GM12875 (cell line): ENCODE results near the gene CEP97.
A peak's percentile ranks its signal among the peaks of the same experiment; 100 is the strongest.

Experiments
- H3K4me3 ChIP-seq: one replicate; pipeline ENCODE4 v1.5.1; 2011; ENCODE audit warnings: low read depth, low read length, control low read depth
- CTCF ChIP-seq: IDR thresholded peaks from 2 replicates; pipeline ENCODE4 v1.5.1; 2011; ENCODE audit warnings: low read depth, mild to moderate bottlenecking, control low read depth, inconsistent platforms, low read length, moderate library complexity, borderline replicate concordance; ENCODE audit not compliant: insufficient read depth

Gene CEP97

DNA sequence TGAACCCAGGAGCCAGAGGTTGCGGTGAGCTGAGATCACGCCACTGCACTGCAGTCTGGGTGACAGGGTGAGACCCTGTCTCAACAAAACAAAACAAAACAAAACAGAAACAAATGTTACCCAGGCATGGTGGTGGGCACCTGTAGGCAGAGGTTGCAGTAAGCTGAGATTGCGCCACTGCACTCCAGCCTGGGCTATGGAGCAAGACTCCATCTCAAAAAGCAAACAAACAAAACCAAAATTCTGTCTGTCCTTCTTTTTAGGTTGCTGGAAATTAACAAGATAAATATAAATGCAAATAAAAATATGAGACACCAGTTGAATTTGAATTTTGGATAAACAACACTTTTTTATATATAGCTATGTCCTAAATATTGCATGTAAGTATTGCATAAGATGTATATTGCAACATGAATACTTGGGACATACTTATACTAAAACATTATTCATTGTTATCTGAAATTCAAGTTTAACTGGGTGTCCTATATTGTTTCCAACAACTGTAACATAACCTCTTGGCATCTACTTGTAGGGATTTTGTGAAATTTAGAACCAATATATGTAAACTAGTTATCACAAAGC, 4.7 kb upstream of the CEP97 start:
- no peak for TF ChIP-seq CTCF
- H3K4me3 ChIP-seq: no peak overlapping the region

GRCh38 chr3:101720851-101721840, 3.3 kb upstream of the CEP97 start:
- H3K4me3 ChIP-seq: no peak overlapping the region
- TF ChIP-seq CTCF: no peak

GRCh38 chr3:101722394-101723173, 1.8 kb upstream of the CEP97 start:
- no peak for TF ChIP-seq CTCF
- no peak overlapping the region for H3K4me3 ChIP-seq

GRCh38 chr3:101725194-101725889, 928 bp downstream of the CEP97 start:
- peak overlapping the region; percentile 83 for H3K4me3 ChIP-seq
- TF ChIP-seq CTCF: no peak

DNA sequence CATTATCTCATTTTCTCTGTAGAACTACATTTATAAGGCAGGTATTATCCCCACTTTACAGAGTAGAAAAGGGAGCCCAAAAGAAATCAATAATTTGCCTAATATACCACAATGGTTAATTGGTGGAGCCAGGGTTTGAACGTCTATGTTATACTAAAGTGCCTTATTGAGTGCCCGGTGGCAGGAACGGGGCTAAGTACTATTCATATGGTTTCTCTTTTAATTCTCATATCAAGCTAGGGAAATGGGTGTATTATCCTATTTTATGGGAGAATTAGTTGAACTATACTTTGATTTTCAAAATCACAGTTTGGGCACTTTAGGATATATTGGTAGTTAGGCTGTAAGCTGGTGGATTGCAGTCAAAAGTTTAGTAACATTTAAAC, 1.5 kb downstream of the CEP97 start:
- peak overlapping the region; percentile 83 for H3K4me3 ChIP-seq
- TF ChIP-seq CTCF: no peak

DNA sequence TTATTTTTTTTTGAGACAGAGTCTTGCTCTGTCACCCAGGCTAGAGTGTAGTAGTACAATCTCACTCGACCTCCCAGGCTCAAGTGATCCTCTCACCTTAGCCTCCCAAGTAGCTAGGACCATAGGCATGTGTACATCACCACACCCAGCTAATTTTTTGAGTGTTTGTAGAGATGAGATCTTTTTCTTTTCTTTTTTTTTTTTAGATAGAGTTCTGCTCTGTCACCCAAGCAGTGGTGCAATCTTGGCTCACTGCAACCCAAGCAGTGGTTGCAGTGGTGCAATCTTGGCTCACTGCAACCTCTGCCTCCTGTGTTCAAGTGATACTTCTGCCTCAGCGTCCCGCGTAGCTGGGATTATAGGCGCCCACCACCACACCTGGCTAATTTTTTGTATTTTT, 5.2 kb downstream of the CEP97 start:
- no peak overlapping the region for H3K4me3 ChIP-seq
- no peak for TF ChIP-seq CTCF
